Rectal smooth muscle tissue (tissue), 1 donor: Measurements from ENCODE around the gene IRS4.

Source experiments
- H3K27ac ChIP-seq: one replicate; pipeline ENCODE4 v1.7.0; 2013; ENCODE audit warnings: low read depth, low read length, inconsistent platforms
- H3K27me3 ChIP-seq: one replicate; pipeline ENCODE4 v1.7.0; 2013; ENCODE audit warnings: low read length; ENCODE audit not compliant: control insufficient read depth, insufficient read depth
- H3K36me3 ChIP-seq: one replicate; pipeline ENCODE4 v1.7.0; 2013; ENCODE audit warnings: low read length; ENCODE audit not compliant: control insufficient read depth, insufficient read depth
- H3K4me1 ChIP-seq: one replicate; pipeline ENCODE4 v1.7.0; 2013; ENCODE audit warnings: low read length; ENCODE audit not compliant: control insufficient read depth, insufficient read depth
- H3K4me3 ChIP-seq: one replicate; pipeline ENCODE4 v1.7.0; 2013; ENCODE audit warnings: low read length
- H3K9ac ChIP-seq: one replicate; pipeline ENCODE4 v1.7.0; 2013; ENCODE audit warnings: low read length

IRS4 gene

GRCh38 chrX:108712886-108713285 is 23.5 kb downstream of the IRS4 start:
- Histone ChIP-seq H3K27me3 (no peaks in the 10 kb centered on the region), H3K4me3 (no peak overlapping the region), H3K9ac (no peak overlapping the region), H3K36me3 (no peaks in the 10 kb centered on the region), H3K4me1 (no peaks in the 10 kb centered on the region), H3K27ac (no peak overlapping the region)

- Histone ChIP-seq H3K36me3 (no peaks in the 10 kb centered on the region), H3K9ac (no peak overlapping the region), H3K4me1 (no peaks in the 10 kb centered on the region), H3K4me3 (no peak overlapping the region), H3K27ac (no peak overlapping the region), H3K27me3 (no peaks in the 10 kb centered on the region)
These were observed 31.5 kb downstream of the IRS4 start for GRCh38 chrX:108704839-108705238.

GRCh38 chrX:108702530-108702929 is 33.8 kb downstream of the IRS4 start:
- Histone ChIP-seq H3K27me3 (no peaks in the 10 kb centered on the region), H3K27ac (no peak overlapping the region), H3K4me1 (no peaks in the 10 kb centered on the region), H3K4me3 (no peak overlapping the region), H3K36me3 (no peaks in the 10 kb centered on the region), H3K9ac (no peak overlapping the region)

- no peak overlapping the region for H3K9ac ChIP-seq
- H3K27me3 ChIP-seq: no peaks in the 10 kb centered on the region
- H3K4me3 ChIP-seq: no peak overlapping the region
- H3K27ac ChIP-seq: no peak overlapping the region
- no peaks in the 10 kb centered on the region for H3K36me3 ChIP-seq
- H3K4me1 ChIP-seq: no peaks in the 10 kb centered on the region
These were observed 34.7 kb downstream of the IRS4 start for GRCh38 chrX:108701633-108702032.

GRCh38 chrX:108699368-108699767 is 37.0 kb downstream of the IRS4 start:
- Histone ChIP-seq H3K27ac (no peak overlapping the region), H3K36me3 (no peaks in the 10 kb centered on the region), H3K9ac (no peak overlapping the region), H3K4me1 (no peaks in the 10 kb centered on the region), H3K4me3 (no peak overlapping the region), H3K27me3 (no peaks in the 10 kb centered on the region)

- Histone ChIP-seq H3K4me3 (no peak overlapping the region), H3K4me1 (no peaks in the 10 kb centered on the region), H3K36me3 (no peaks in the 10 kb centered on the region), H3K27ac (no peak overlapping the region), H3K27me3 (no peaks in the 10 kb centered on the region), H3K9ac (no peak overlapping the region)
These were observed 39.7 kb downstream of the IRS4 start for GRCh38 chrX:108696690-108697089.
